Measurements from ENCODE around the gene NDST3. TPM values are rescaled to one million over a fixed set of nuclear protein-coding genes. Genes with fewer than 3 reads are reported as not detected.

NDST3 gene
- total RNA-seq, 1 experiment from 2014 or later, result 0.70 TPM

GRCh38 chr4:118112117-118113046 lies 78.1 kb downstream of the NDST3 start:
- H2BK15ac ChIP-seq (ENCODE audit: low read depth, low read length), result no peak overlapping the region
- no peak overlapping the region for H3K23ac ChIP-seq (ENCODE audit: insufficient read length, low read depth, low read length)
- no peak overlapping the region for H2BK5ac ChIP-seq (ENCODE audit: insufficient read length, low read length)
- H3K4me2 ChIP-seq (ENCODE audit: insufficient read depth, insufficient read length, low read length), result no peak overlapping the region
- no peaks in the 10 kb centered on the region for H3K23me2 ChIP-seq (ENCODE audit: insufficient read length, low read depth, low read length, poor library complexity, severe bottlenecking)
- no peak overlapping the region for H2BK12ac ChIP-seq (ENCODE audit: insufficient read length, low read depth, low read length)
- no peaks in the 10 kb centered on the region for H3K79me2 ChIP-seq (ENCODE audit: insufficient read depth, low read length)
- no peak overlapping the region for H3K9ac ChIP-seq (ENCODE audit: extremely low read depth, insufficient read length, low read length)
- H3K79me1 ChIP-seq (ENCODE audit: insufficient read depth, low read depth, low read length, poor library complexity, severe bottlenecking), result no peaks in the 10 kb centered on the region
- H2BK120ac ChIP-seq (ENCODE audit: low read depth, low read length, poor library complexity, severe bottlenecking), result no peak overlapping the region
- Mint-ChIP-seq H3K4me3 (no peak overlapping the region), H3K4me1 (no peaks in the 10 kb centered on the region), H3K36me3 (ENCODE audit: insufficient read depth in 1 of 3, low read depth in 3 of 3) (no peaks in the 10 kb centered on the region), H3K9me3 (no peaks in the 10 kb centered on the region), H3K27ac (no peak overlapping the region), H3K27me3 (ENCODE audit: low read depth) (no peaks in the 10 kb centered on the region)
- no peak overlapping the region for H4K8ac ChIP-seq (replicated peaks; ENCODE audit: insufficient read length, low read depth, low read length)
- H2AFZ ChIP-seq (ENCODE audit: low read length), result no peak overlapping the region
- TF ChIP-seq, protein P1, sequence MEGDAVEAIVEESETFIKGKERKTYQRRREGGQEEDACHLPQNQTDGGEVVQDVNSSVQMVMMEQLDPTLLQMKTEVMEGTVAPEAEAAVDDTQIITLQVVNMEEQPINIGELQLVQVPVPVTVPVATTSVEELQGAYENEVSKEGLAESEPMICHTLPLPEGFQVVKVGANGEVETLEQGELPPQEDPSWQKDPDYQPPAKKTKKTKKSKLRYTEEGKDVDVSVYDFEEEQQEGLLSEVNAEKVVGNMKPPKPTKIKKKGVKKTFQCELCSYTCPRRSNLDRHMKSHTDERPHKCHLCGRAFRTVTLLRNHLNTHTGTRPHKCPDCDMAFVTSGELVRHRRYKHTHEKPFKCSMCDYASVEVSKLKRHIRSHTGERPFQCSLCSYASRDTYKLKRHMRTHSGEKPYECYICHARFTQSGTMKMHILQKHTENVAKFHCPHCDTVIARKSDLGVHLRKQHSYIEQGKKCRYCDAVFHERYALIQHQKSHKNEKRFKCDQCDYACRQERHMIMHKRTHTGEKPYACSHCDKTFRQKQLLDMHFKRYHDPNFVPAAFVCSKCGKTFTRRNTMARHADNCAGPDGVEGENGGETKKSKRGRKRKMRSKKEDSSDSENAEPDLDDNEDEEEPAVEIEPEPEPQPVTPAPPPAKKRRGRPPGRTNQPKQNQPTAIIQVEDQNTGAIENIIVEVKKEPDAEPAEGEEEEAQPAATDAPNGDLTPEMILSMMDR (conservative IDR thresholded peaks at IDR 0.05), result no peak
- H4K20me1 ChIP-seq (ENCODE audit: control insufficient read depth, insufficient read depth, insufficient read length), result no peaks in the 10 kb centered on the region
- WGBS (ENCODE audit: extremely low coverage, insufficient read length, low lambda C conversion rate), result no CpG with 5 or more reads among the region's 2 CpGs
- no peak overlapping the region for H2AK5ac ChIP-seq (ENCODE audit: insufficient read length, low read length)
- H3K9me3 ChIP-seq (ENCODE audit: control insufficient read depth, low read depth, low read length), result no peaks in the 10 kb centered on the region
- no peaks in the 10 kb centered on the region for H3K27me3 ChIP-seq (ENCODE audit: insufficient read depth, low read length)
- no peak overlapping the region for H4K91ac ChIP-seq (ENCODE audit: insufficient read length, low read depth, low read length)
- no peak overlapping the region for H3K18ac ChIP-seq (ENCODE audit: insufficient read length, low read depth, low read length)
- H3K4me1 ChIP-seq (ENCODE audit: insufficient read depth, low read length), result no peaks in the 10 kb centered on the region
- H3K14ac ChIP-seq (ENCODE audit: insufficient read depth, low read length), result no peak overlapping the region
- no peak overlapping the region for H3K27ac ChIP-seq (ENCODE audit: insufficient read length, low read depth, low read length)
- H3K4ac ChIP-seq (ENCODE audit: low read depth, low read length), result no peak overlapping the region
- no peak overlapping the region for H4K5ac ChIP-seq (ENCODE audit: insufficient read length, low read depth, low read length)
- no peak overlapping the region for H3K56ac ChIP-seq (ENCODE audit: insufficient read length, low read depth, low read length)
- no peak overlapping the region for H3T11ph ChIP-seq (ENCODE audit: low read length)
- DNase-seq, result no peak
- no peak overlapping the region for H2BK20ac ChIP-seq (ENCODE audit: low read depth, low read length, poor library complexity, severe bottlenecking)
